GM12801 (cell line): Measurements from ENCODE around the gene THSD7B.

Experiments used
- CTCF ChIP-seq: IDR thresholded peaks from one replicate; pipeline ENCODE4 v1.5.1; 2011; ENCODE audit warnings: control low read depth; ENCODE audit not compliant: insufficient read length; ENCODE audit errors: extremely low read depth

The THSD7B gene

GRCh38 chr2:137302957-137303356, 537.6 kb downstream of the THSD7B start:
- TF ChIP-seq CTCF: no peak

- no peak for TF ChIP-seq CTCF
These were observed 550.7 kb downstream of the THSD7B start for GRCh38 chr2:137316075-137316474.

GRCh38 chr2:137321566-137321965, 556.2 kb downstream of the THSD7B start:
- no peak for TF ChIP-seq CTCF

GRCh38 chr2:137333386-137334165, 568.2 kb downstream of the THSD7B start:
- no peak for TF ChIP-seq CTCF

- no peak for TF ChIP-seq CTCF
These were observed 570.7 kb downstream of the THSD7B start for GRCh38 chr2:137336067-137336466.

GRCh38 chr2:137339051-137339450, 573.7 kb downstream of the THSD7B start:
- no peak for TF ChIP-seq CTCF

GRCh38 chr2:137345994-137346393, 580.6 kb downstream of the THSD7B start:
- no peak for TF ChIP-seq CTCF

- TF ChIP-seq CTCF: no peak
These were observed 583.0 kb downstream of the THSD7B start for GRCh38 chr2:137348301-137348700.
